ENCODE data around the gene MAP3K7.
A peak's percentile ranks its signal among the peaks of the same experiment; 100 is the strongest.

Gene MAP3K7

GRCh38 chr6:90521955-90522354 lies 64.9 kb downstream of the MAP3K7 start:
- Histone ChIP-seq H3K27ac (ENCODE audit: poor library complexity, severe bottlenecking) (no peak overlapping the region), H3K36me3 (ENCODE audit: low read depth) (peaks cover 78% of the 10 kb centered on the region), H3K9me3 (ENCODE audit: severe bottlenecking) (no peaks in the 10 kb centered on the region), H3K4me3 (ENCODE audit: severe bottlenecking) (no peak overlapping the region), H3K27me3 (ENCODE audit: insufficient read depth, poor library complexity, severe bottlenecking) (no peaks in the 10 kb centered on the region), H3K4me1 (ENCODE audit: insufficient read depth, poor library complexity, severe bottlenecking) (no peaks in the 10 kb centered on the region)
- ATAC-seq (ENCODE audit: low read depth) (no peak), DNase-seq (ENCODE audit: low spot score) (no peak)
- no peak for TF ChIP-seq CTCF (IDR thresholded peaks at IDR 0.05; ENCODE audit: poor library complexity, severe bottlenecking)

- Histone ChIP-seq H3K4me3 (ENCODE audit: severe bottlenecking) (no peak overlapping the region), H3K4me1 (ENCODE audit: insufficient read depth, poor library complexity, severe bottlenecking) (no peaks in the 10 kb centered on the region), H3K36me3 (ENCODE audit: low read depth) (peaks cover 77% of the 10 kb centered on the region), H3K27ac (ENCODE audit: poor library complexity, severe bottlenecking) (no peak overlapping the region), H3K9me3 (ENCODE audit: severe bottlenecking) (no peaks in the 10 kb centered on the region), H3K27me3 (ENCODE audit: insufficient read depth, poor library complexity, severe bottlenecking) (no peaks in the 10 kb centered on the region)
- no peak for TF ChIP-seq CTCF (IDR thresholded peaks at IDR 0.05; ENCODE audit: poor library complexity, severe bottlenecking)
- ATAC-seq (ENCODE audit: low read depth) (no peak), DNase-seq (ENCODE audit: low spot score) (no peak)
These were observed 70.7 kb downstream of the MAP3K7 start for GRCh38 chr6:90516074-90516660.

DNA sequence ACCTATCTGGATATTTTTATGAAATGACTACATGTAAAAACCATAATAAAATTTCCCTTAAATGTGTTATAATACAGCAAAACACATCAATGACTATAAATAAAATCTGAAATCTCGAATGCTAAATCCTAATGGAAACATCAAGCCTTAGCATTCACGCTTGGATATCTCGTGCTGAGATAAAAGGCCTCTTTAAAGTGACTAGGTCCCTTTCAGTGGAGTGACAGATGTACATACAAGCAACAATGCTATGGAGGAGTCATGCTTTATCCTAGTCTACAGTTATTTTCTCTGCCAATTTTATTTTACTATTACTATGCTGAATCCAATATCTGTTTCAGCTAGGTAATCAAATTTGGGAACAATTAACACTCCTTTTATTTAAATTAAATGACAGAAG lies 72.4 kb downstream of the MAP3K7 start:
- H3K36me3 ChIP-seq (ENCODE audit: low read depth), result peaks cover 65% of the 10 kb centered on the region
- no peak overlapping the region for H3K4me3 ChIP-seq (ENCODE audit: severe bottlenecking)
- no peak for ATAC-seq (ENCODE audit: low read depth)
- DNase-seq (ENCODE audit: low spot score), result no peak
- H3K9me3 ChIP-seq (ENCODE audit: severe bottlenecking), result no peaks in the 10 kb centered on the region
- no peak overlapping the region for H3K27ac ChIP-seq (ENCODE audit: poor library complexity, severe bottlenecking)
- H3K27me3 ChIP-seq (ENCODE audit: insufficient read depth, poor library complexity, severe bottlenecking), result no peaks in the 10 kb centered on the region
- no peak for TF ChIP-seq CTCF (IDR thresholded peaks at IDR 0.05; ENCODE audit: poor library complexity, severe bottlenecking)
- H3K4me1 ChIP-seq (ENCODE audit: insufficient read depth, poor library complexity, severe bottlenecking), result no peaks in the 10 kb centered on the region

DNA sequence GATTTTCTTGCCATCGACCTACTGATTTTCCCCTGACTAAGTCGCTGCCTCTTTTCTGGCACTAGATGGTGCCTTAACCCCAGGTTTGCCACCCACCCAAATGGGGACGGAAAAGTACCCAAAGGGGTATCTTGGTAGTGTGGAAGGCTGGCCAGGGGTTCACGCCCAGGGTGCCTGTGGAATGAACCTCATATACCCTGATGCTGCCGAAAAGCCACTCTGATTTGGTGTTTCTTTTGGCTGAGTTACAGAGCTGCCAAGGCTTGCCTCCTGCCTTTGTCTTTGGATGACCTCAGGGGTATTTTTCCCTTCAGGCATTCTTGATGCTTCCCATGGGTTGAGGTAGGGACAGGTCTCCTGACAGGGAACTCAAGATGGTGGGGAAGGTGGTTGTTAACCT lies 78.1 kb downstream of the MAP3K7 start:
- Histone ChIP-seq H3K9me3 (ENCODE audit: severe bottlenecking) (no peaks in the 10 kb centered on the region), H3K27me3 (ENCODE audit: insufficient read depth, poor library complexity, severe bottlenecking) (no peaks in the 10 kb centered on the region), H3K36me3 (ENCODE audit: low read depth) (peaks cover 8% of the 10 kb centered on the region), H3K4me3 (ENCODE audit: severe bottlenecking) (no peak overlapping the region), H3K27ac (ENCODE audit: poor library complexity, severe bottlenecking) (no peak overlapping the region), H3K4me1 (ENCODE audit: insufficient read depth, poor library complexity, severe bottlenecking) (no peaks in the 10 kb centered on the region)
- no peak for TF ChIP-seq CTCF (IDR thresholded peaks at IDR 0.05; ENCODE audit: poor library complexity, severe bottlenecking)
- ATAC-seq (ENCODE audit: low read depth), result no peak
- no peak for DNase-seq (ENCODE audit: low spot score)

DNA sequence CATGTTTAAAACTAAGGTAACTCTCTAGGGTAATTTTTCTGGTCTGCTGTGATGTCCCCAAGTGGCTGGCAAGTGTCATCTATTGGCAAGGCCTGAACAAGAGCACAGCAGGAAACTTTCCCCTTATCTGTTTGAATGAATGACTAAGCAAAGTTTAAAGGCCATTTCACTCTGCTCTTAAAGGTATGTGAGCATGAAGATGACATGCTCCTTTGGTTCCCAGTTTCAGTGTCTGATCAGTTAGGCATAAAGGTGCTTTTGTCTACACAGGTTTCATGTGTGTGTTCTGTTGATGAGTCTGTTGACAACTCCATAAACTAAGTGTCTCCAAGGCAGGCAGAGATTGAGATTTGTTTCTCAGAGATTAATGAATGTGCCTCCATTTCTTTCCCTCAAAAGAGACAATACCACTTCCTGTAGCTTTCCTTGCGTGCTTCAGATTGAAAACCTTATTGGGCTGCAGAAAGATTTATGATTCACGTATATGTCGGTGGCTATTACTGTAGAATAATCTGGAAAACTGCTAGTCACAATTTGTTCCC lies 83.9 kb downstream of the MAP3K7 start:
- 0 out of 3 replicates have a peak, but pooled peaks have one; percentile 12 for ATAC-seq (ENCODE audit: low read depth)
- H3K4me3 ChIP-seq (ENCODE audit: severe bottlenecking), result no peak overlapping the region

More for the DNA sequence above, 83.9 kb downstream of the MAP3K7 start:
- Histone ChIP-seq H3K4me1 (ENCODE audit: insufficient read depth, poor library complexity, severe bottlenecking) (no peaks in the 10 kb centered on the region), H3K9me3 (ENCODE audit: severe bottlenecking) (no peaks in the 10 kb centered on the region), H3K27me3 (ENCODE audit: insufficient read depth, poor library complexity, severe bottlenecking) (no peaks in the 10 kb centered on the region), H3K36me3 (ENCODE audit: low read depth) (no peaks in the 10 kb centered on the region), H3K27ac (ENCODE audit: poor library complexity, severe bottlenecking) (no peak overlapping the region)
- DNase-seq (ENCODE audit: low spot score), result no peak
- no peak for TF ChIP-seq CTCF (IDR thresholded peaks at IDR 0.05; ENCODE audit: poor library complexity, severe bottlenecking)

All from RWPE2 (cell line).